ENCODE measurements around the gene AUTS2.

- TF ChIP-seq CTCF (IDR thresholded peaks at IDR 0.05) = no peak
- no peak for TF ChIP-seq REST (IDR thresholded peaks at IDR 0.05; ENCODE audit: insufficient read depth in 1 of 2, low read depth in 2 of 2, low read length in 1 of 2)
- TF ChIP-seq POLR2AphosphoS5 (IDR thresholded peaks at IDR 0.05; ENCODE audit: low read depth, low read length) = no peak
Measured at GRCh38 chr7:70505468-70505867, 907.2 kb downstream of the AUTS2 start.

Data from Panc1 (cell line).